Choroid plexus epithelial cell (primary cell): ENCODE measurements around the gene CILP2.
A peak's percentile ranks its signal among the peaks of the same experiment; 100 is the strongest.

ENCODE experiments used
- DNase-seq: peaks from one replicate; pipeline ENCODE4 v3.0.0-alpha.2; 2010; ENCODE audit warnings: low read depth
- H3K4me3 ChIP-seq: 2 replicates; pipeline ENCODE4 v1.5.1; 2011; ENCODE audit warnings: low read depth, mild to moderate bottlenecking, control low read depth, low read length, moderate library complexity
- CTCF ChIP-seq: conservative IDR thresholded peaks from 2 replicates; pipeline ENCODE4 v1.5.1; 2011; ENCODE audit warnings: low read depth, mild to moderate bottlenecking, control low read depth, inconsistent platforms, low read length, moderate library complexity

Gene CILP2

GRCh38 chr19:19526581-19527370 is 11.3 kb upstream of the CILP2 start:
- DNase-seq: no peak
- no peak overlapping the region for H3K4me3 ChIP-seq
- no peak for TF ChIP-seq CTCF

GRCh38 chr19:19527371-19527656 is 10.8 kb upstream of the CILP2 start:
- TF ChIP-seq CTCF: no peak

GRCh38 chr19:19527674-19528625 is 10.1 kb upstream of the CILP2 start:
- DNase-seq: no peak
- TF ChIP-seq CTCF: no peak

More at GRCh38 chr19:19527371-19527656, 10.8 kb upstream of the CILP2 start:
- no peak overlapping the region for H3K4me3 ChIP-seq
- no peak for DNase-seq

GRCh38 chr19:19528721-19529490 is 9.2 kb upstream of the CILP2 start, which contains the start of gene YJEFN3:
YJEFN3 (plus strand) TSS chr19:19528911; CDS start chr19:19528933, 22 bp downstream.
- peak within 1 kb of the TSS; percentile 38 for H3K4me3 ChIP-seq
- TF ChIP-seq CTCF: no peak
- DNase-seq: peak; percentile 70

More at GRCh38 chr19:19527674-19528625, 10.1 kb upstream of the CILP2 start:
- H3K4me3 ChIP-seq: no peak overlapping the region

- DNase-seq: no peak
- no peak overlapping the region for H3K4me3 ChIP-seq
- no peak for TF ChIP-seq CTCF
Observed at GRCh38 chr19:19529783-19530422, 8.2 kb upstream of the CILP2 start.

GRCh38 chr19:19530423-19530804 is 7.7 kb upstream of the CILP2 start:
- DNase-seq: peak; percentile 48
- peak; percentile 14 for TF ChIP-seq CTCF
- H3K4me3 ChIP-seq: no peak overlapping the region
